ENCODE results near the gene ERGIC1.

DNA sequence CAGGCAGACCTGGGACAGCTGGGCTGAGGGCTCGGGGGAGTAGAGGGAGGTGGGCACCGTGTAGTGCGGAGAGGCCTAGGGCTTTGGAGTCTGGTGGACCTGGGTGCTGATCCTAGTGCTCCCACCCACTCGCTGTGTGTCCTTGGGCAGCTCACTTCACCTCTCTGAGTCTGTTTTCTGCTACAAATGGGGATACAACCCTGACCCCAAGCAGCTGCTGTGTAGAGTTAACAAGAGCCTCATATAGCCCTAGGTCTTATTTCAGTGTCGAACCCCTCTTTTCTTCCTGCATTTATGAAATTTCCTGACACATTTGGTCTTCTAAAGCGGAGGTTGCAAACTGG lies 16.4 kb downstream of the ERGIC1 start:
- no peak for TF ChIP-seq ZSCAN12 (CRISPR knock-in tag; IDR thresholded peaks at IDR 0.05)
- TF ChIP-seq CTCF (CRISPR knock-in tag; IDR thresholded peaks at IDR 0.05), result no peak
